Measurements from ENCODE around the gene PBLD.
"Not testable (repeated sequence)": the region's sequence is repeated elsewhere in the genome, so short reads cannot be mapped to it uniquely, and the experiment has no call there.

PBLD gene

DNA sequence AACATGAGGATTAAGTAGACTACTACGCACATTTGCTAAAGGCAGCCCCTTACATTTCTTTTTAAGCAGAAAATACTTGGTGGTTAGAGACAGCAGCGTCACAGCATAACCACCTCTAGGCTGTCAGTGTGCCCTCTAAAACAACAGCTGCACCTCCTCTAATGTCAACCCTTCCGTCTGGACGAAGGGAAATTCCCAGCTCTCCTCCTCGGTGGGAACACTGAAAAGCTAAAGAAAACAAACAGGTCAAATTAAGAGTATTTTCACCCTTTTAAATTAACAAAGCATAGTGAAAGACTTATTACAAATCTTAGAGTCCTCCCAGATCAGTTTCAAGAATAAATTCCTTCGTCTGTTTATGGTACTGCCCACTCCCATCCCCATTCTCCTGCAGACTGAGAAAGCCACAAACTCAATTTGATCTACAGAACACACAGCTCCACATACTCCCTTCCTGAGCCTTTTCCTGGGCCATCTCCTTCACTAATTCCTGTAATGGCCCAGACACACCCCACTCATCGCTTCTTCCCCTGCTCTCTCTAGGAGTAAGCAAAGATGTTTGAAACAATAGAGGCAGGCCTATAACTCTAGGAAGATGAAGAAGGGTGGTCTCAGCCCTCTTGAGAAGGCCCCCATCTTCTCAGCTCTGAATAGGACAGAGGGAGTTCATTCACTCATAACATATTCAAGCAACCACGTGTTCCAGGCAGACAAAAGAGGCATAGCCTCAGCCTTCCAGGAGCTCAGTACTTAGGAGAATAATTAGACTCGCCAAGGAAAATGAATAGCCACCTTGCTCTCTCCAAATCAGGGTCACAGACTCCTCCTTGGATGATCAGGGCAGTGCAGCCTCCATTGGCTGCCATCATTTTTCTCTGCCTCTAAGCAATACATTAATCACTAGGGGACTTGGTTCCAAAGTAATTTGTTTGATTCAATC, 48.4 kb downstream of the PBLD start:
- DNase-seq (ENCODE audit: low spot score) (no peak), FAIRE-seq (no peak)

DNA sequence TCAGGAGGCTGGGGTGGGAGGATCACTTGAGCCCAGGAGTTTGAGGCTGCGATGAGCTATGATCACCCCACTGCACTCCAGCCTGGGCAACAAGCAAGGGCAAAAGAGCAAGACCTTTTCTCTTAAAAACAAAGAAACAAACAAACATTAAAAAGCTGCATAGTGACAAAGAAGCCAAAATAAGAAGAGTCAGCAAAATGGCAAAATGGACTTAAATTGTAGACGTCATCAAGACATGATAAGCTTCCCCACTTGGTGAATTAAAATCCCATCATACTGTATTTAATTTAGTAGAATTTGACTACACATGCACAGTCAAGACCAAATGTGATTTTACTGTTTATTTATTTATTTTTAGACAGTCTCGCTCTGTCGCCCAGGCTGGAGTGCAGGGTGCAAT, 52.0 kb downstream of the PBLD start:
- DNase-seq (ENCODE audit: low spot score) (no peak), FAIRE-seq (no peak)

DNA sequence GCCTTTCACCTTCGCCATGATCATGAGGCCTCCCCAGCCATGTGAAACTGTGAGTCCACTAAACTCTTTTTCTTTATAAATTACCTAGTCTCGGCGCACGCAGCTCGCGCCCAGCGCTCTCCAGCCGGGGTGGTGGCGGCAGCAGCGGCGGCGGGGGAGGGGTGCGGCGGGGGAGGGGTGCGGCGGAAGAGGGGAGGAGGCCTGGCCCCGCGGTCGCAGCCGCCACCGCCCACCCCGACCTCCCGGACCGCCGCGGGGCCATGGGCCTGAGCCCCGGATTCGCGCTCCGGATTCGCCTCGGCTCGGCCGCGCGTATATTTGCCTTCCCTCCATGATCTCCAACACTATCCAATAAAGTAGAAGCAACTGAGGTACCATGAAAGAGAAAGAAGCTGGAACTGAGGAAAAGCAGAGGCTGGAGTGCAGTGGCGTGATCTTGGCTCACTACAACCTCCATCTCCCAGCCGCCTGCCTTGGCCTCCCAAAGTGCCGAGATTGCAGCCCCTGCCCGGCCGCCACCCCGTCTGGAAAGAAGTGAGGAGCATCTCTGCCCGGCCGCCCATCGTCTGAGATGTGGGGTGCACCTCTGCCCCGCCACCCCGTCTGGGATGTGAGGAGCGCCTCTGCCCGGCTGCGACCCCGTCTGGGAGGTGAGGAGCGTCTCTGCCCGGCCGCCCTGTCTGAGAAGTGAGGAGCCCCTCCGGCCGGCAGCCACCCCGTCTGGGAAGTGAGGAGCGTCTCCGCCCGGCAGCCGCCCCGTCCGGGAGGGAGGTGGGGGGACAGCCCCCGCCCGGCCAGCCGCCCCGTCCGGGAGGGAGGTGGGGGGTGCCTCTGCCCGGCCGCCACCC, 53.6 kb downstream of the PBLD start:
- not testable (repeated sequence) for DNase-seq (ENCODE audit: low spot score); FAIRE-seq

DNA sequence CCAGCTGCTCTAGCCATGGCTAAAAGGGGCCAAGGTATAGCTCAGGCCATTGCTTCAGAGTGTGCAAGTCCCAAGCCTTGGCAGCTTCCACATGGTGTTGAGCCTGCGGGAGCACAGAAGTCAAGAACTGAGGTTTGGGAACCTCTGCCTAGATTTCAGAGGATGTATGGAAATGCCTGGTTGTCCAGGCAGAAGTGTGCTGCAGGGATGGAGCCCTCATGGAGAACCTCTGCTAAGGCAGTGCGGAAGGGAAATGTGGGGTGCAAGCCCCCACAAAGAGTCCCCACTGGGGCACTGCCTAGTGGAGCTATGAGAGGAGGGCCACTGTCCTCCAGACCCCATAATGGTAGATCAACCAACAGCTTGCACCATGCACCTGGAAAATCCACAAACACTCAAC, 54.9 kb downstream of the PBLD start:
- not testable (repeated sequence) for DNase-seq (ENCODE audit: low spot score); FAIRE-seq

DNA sequence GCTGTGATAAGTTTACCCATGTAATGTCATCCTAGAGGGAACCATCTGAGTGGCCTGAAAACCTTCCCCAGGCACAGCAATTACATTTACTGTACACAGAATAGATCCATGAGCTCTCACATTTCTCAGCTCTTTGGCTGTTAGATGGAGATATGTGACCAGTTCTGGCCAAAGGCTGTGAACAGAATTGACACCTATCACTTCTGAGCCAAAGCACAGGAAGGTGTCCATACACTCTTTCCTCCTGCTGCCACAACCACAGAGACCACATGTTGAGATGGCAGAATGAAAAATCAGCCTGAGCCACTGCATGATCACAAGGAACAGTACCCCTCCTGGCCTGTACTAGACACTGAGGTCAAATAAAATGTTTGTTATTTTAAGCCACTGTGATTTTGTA, 56.5 kb downstream of the PBLD start:
- DNase-seq (ENCODE audit: low spot score) (no peak), FAIRE-seq (no peak)

DNA sequence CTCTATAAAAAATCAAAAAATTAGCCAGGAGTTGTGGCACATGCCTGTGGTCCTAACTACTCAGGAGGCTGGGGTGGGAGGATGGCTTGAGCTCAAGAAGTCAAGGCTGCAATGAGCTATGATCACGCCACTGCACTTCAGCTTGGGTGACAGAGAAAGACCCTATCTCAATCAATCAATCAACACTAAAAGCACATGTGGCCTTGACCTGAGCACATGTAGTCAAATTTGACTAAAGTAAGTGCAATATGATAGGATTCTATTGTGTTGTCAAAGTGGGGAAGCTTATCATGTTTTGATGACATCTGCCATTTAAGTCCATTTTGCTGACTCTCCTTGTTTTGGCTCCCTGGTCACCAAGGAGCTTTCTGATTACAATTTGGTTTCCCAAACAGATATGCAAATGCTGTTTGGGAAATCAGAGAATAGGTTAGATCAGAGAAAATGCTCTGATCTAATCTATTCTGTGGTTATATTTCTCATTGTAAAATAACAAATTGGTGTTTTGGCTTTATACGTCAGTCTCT, 57.1 kb downstream of the PBLD start:
- DNase-seq (ENCODE audit: low spot score) (no peak), FAIRE-seq (no peak)

DNA sequence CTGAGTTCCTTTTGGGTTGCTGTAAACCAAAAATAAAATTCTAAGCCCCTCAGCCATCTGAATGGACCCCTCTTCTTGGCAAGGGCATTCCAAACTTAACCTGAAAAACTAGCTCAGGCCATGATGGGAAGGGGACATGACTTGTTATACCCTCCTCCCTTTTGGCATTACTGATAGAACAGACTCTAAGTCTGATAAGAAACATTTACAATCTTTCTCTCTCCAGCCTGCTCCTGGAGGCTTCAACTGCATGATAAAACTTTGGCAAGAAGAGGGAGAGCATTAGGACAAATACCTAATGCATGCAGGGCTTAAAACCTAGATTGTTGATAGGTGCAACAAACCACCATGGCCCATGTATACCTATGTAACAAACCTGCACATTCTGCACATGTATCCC, 59.9 kb downstream of the PBLD start:
- DNase-seq (ENCODE audit: low spot score): no peak
- no peak for FAIRE-seq

DNA sequence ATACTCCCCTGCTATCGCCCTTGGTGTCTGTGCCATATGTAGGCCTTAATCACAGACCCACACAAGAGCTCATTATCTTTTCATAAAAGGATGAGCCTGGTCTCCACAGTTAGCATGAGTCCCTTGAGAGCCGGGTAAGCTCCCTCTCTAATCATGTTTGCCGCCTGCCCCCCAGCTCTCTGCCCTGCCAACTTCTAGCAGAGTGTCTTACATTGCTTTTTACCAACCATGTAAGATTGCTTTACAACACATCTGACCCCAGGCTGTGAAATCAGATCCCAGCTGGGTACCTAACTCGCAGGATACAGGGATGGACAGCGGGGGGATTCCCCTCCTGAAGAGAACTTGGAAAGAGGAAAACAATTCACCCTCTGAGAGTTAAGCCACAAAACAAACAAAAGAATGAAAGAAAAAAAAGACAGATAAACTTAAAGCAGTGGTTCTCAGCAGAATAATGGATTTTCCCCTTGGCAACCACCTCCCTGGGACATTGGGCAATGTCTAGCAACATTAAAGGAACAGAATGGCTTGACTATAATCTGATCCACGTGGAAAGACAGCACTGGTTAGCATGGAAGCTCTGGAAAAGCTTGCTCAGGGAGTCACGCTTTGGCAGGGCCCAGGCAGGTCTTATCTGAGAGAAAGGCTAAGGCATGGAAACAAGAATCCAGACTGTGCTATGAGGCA, 61.4 kb downstream of the PBLD start:
- FAIRE-seq (no peak), DNase-seq (ENCODE audit: low spot score) (no peak)

DNA sequence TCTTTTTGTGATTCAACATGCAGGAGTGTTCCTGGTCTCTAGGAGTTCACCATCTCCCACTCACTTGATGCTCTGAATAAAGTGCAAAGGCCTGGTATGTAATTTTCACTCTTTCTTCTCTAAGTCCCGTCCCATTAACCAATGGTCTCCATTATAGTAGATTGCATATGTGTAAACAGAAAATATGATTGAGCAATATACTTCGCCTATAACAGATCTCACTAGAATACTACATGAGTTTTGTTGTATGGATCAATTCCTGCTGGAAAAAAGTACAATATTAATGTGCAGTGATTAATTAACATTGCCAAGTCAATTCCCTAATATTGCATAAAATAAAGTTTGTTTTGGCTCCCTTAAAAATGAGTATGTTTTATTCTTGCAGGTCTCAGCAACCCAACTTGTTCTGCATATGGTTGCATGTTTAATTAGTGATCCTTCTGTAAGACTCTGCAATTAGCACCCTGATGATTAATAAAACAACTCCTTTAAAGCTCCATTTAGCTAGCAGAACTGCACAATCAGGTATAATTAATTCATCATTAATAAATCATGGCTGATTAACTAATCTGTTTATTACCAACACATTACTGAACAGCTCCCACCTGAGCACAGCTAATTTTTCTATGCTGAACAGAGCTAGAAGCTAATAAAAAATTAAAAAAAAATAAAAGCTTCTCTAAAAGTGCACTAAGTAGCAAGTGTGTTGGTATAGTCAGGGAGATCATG, 63.0 kb downstream of the PBLD start:
- DNase-seq (ENCODE audit: low spot score): no peak
- no peak for FAIRE-seq

DNA sequence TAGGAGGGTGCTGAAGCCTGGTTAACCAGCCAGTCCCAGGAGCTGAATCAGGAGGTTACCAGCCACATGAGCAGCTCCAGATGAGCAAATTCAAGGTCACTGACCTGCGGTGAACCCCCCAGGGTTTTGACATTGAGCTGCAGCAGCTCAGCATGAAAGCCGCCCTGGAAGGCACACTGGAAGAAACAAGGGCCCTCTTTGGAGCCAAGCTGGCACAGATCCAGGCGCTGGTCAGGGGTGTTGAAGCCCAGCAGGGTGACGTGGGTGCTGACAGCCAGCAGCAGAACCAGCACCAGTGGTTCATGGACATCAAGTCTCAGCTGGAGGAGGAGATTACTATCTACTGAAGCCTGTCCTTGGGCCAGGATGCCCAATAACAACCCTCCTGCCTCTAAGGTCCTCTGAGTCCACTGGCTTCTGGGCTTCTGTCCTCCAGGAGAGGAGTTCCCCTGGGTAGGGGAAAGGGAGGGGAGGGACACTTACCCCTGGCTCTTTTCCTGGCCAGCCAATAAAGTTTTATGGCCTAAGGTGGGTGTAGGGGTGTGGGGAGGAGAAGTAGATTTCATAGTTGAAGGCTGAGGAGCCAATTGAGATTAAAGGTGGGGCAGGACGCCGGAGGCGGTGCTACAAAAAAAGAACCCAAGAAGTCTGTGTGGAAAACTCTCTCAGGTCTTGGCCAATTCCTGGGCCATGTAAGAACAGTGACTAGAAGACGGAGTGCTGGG, 71.4 kb downstream of the PBLD start:
- DNase-seq (ENCODE audit: low spot score) (no peak), FAIRE-seq (no peak)

DNA sequence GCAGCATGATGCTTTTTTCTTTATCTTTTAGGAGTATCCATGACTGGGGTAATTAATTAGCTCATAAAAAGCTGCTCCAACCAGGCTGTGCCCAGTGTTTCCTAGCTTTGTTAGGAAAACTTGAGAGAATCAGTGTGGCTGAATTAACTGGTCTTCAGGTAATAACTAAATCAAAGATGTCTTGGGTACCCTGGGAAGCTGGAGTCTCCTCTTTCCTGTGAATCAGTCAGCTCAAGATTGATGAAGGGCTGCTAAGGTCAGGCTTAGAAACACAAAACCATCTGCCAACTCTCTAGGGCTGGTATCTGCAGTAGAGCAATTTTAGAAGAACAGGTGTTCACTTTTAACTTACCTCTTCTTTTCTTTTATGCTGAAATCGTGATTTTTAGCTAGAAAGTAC, 79.4 kb downstream of the PBLD start:
- DNase-seq (ENCODE audit: low spot score): no peak
- no peak for FAIRE-seq

DNA sequence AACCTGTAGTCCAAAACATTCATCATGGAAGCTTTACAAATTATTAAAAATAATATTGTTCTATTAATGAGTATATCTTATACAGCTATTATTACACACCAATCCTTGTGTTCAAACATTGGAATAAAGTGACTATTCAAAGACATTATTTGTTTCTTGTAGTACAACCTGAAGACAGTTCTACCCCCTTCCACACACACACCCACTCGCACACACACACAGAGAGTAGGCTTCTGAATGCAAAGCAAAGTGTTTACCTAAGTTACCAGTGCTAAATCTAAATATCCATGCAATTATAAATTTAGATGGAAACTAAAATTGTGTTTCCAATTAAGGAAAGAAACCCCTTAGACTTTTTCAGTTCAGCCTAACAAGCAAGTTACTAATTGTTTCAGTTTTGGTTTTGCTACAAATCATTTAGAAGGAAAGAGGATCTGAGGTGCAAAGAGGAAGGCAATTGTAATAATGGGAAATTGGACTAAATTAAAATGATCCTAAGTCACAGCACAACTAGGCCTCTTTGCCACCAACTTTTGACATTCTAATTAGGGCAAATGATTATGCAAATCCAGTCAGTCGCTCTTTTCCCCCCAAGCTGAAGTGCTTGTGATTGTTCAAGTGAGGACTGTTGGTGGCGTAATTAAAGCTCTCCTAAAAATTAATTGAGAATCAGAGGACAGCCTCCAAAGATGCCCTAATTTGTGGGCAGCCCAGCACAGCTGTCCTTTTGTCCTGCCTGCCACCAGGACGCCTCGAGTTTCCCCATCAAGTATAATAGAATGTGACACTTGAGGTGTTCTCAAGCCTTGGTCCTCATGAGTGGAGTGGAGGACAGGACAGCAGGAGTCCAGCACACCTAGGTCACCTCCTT, 80.9 kb downstream of the PBLD start:
- FAIRE-seq (no peak), DNase-seq (ENCODE audit: low spot score) (no peak)

DNA sequence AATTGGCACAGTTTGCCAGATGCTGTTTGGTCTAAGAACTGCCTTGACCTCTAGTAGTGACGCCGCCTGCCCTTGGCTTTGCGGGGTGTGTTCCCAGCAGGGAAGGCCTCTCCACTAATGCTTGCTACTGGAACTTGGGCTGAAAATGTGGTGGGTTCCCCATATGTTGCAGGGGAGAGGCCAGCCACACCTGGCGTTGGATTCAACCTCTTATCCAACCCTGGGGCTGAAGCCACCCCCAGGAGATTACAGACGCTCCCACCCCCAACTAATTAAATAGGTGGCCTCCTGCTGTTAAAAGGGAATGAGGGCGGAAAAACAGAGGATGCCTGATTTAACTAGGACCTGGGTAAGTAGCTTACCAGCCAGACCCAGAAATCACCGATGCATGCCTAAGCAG, 81.6 kb downstream of the PBLD start:
- FAIRE-seq (no peak), DNase-seq (ENCODE audit: low spot score) (no peak)

DNA sequence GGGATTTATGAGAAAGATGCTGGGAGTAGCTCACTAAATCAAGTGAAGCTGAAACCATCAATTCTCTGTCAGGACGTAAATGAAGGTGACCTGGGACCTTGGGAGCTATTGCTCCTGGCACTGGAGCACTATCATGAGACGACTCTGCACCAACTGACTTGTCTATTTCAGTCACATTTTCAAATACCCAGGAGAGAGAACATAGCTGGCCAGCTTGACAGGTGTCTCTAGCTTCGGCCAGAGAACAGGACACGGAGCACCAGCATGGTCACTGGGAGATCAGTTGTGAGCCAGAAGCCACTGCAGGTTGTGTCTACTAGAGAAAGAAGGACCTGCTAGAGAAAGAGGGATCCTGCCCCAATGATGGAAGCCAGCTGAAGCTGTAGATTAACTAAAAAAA, 83.4 kb downstream of the PBLD start:
- DNase-seq (ENCODE audit: low spot score) (no peak), FAIRE-seq (no peak)

DNA sequence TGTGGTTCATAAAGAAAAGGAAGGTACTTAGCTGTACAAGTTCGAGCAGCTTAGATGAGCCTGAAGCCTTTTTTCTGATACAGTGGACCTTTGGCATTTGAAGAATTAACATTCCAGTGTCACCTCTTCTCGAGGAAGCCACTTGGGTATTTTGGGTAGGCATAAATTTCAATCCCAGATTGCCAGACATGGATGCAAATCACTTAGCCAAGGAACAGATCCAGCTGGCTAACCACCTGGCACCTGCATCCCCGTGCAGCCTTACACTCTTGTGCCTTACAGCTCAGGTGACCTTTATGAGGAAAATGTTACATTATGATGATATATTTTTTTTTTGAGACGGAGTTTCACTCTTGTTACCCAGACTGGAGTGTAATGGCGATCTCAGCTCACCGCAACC, 84.8 kb downstream of the PBLD start:
- no peak for DNase-seq (ENCODE audit: low spot score)
- no peak for FAIRE-seq

DNA sequence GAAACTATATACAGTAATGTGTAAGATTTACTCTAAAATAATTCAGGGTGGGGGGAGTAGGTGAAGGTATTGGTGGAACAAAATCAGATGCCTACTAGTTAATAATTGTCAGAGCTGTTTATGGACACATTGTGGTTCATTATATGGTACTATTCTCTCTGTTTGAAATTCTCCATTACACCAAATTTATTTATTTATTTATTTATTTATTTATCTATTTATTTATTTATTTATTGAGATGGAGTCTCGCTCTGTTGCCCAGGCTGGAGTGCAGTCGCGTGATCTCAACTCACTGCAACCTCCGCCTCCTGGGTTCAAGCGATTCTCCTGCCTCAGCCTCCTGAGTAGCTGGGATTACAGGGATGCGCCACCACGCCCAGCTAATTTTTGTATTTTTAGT, 86.3 kb downstream of the PBLD start:
- DNase-seq (ENCODE audit: low spot score); FAIRE-seq: not testable (repeated sequence)

DNA sequence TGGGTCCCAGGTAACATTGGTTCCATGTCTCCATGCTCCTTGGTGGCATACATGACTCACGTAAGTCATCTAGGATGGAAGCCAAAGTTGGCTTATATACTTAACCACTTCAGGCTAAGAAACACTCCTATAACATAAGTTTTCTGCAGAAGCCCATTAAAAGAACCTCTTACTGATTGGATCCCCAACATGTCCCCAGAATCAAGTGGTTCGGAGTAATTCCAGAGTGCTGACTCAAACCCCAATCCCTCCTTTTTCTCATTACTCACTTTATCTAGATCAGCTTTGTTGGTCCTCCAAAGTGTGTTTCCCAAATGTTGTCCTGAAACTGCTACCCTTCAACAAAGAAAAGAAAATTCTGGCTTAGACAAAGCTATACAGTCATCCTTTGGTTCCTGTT, 90.7 kb downstream of the PBLD start:
- DNase-seq (ENCODE audit: low spot score) (no peak), FAIRE-seq (no peak)

DNA sequence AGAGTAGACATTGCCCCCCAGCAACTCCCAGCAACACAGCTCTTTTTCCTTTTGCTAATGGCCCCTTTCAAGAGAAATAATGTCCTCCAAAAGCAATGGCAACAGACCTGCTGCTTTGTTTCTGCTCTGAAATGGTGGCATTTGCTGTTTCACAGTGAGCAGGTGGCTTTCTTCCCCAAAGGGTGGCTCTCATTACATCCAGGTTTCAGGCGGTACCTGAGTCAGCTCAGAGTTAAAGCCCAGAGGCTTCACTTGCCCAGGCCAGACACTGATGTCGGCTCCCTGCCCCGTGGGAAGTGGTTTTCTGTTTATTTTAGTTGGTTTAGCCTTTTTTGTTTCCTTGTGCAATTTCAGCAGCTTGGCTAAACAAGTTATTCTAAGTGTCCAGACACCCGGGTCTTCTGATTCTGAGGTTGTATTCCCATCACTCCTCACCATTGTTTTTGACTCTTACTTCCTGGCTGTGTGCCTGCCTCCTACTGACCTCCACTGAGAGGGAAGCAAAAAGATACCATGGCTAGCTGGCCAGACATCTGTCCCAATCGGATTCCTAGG, 93.1 kb downstream of the PBLD start:
- FAIRE-seq (no peak), DNase-seq (ENCODE audit: low spot score) (no peak)

DNA sequence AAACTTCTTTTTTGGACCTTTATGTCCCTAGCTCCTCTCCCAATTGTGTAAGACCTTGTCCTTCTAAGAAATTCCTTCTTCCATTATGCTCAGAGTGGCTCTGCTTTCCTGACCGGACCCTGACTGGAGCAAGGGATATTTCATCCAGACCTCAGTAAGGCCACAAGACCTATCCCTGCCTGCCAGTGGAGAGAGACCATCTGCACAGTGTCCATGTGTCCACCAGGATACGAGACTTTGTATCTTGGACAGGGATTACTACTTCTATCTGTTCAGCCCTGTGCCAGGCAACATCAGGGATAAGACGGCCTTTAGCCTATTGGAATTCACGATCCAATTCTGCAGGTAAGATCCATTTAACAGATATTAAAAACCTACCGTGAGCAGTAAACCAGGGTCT, 93.7 kb downstream of the PBLD start:
- DNase-seq (ENCODE audit: low spot score): no peak
- no peak for FAIRE-seq

Data from RCC 7860 (cell line).